ENCODE measurements around the gene SPAG16. TPM values are rescaled to one million over a fixed set of nuclear protein-coding genes. Genes with fewer than 3 reads are reported as not detected.
A peak's percentile ranks its signal among the peaks of the same experiment; 100 is the strongest.

Gene SPAG16
- polyA plus RNA-seq, 2 of the 4 experiments (the other 2 are of a cell fraction) = 19.1 to 27.6 TPM

GRCh38 chr2:213971536-213971935 lies 687.3 kb downstream of the SPAG16 start (continued):
- no peak for TF ChIP-seq ATOH8 (CRISPR knock-in tag; IDR thresholded peaks at IDR 0.05; ENCODE audit: low read depth)
- no peak for TF ChIP-seq MAZ (IDR thresholded peaks at IDR 0.05; ENCODE audit: borderline replicate concordance, low read depth, low read length)
- no peak for TF ChIP-seq RCOR1 (IDR thresholded peaks at IDR 0.05; ENCODE audit: low read depth, low read length)
- TF ChIP-seq, protein P1, sequence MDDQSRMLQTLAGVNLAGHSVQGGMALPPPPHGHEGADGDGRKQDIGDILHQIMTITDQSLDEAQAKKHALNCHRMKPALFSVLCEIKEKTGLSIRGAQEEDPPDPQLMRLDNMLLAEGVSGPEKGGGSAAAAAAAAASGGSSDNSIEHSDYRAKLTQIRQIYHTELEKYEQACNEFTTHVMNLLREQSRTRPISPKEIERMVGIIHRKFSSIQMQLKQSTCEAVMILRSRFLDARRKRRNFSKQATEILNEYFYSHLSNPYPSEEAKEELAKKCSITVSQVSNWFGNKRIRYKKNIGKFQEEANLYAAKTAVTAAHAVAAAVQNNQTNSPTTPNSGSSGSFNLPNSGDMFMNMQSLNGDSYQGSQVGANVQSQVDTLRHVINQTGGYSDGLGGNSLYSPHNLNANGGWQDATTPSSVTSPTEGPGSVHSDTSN (IDR thresholded peaks at IDR 0.05) = no peak
- TF ChIP-seq E2F6 (IDR thresholded peaks at IDR 0.05; ENCODE audit: borderline replicate concordance, low read depth) = no peak
- no peak for TF ChIP-seq NFE2L2 (conservative IDR thresholded peaks at IDR 0.05; ENCODE audit: low read length)
- TF ChIP-seq POLR2A (IDR thresholded peaks at IDR 0.05; ENCODE audit: low read length) = no peak

DNA sequence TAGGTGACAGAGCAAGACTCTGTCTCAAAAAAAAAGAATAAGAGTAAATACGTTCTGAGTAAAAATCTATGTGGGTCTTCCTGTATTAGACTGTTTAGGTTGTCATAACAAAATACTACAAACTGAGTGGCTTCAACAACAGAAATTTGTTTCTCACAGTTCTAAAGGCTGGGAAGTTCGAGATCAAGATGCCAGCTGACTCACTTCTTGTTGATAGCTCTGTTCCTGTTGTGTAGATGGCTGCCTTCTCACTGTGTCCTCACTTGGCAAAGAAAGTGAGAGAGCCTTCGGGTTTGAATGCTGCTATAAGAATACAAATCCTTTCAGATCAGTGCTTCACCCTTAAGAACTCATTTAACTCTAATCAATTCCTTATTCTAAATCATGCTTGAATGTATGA lies 696.6 kb downstream of the SPAG16 start:
- TF ChIP-seq POLR2A (IDR thresholded peaks at IDR 0.05; ENCODE audit: low read length) = no peak
- TF ChIP-seq, protein P1 (IDR thresholded peaks at IDR 0.05) = no peak
- no peak for TF ChIP-seq NR3C1 (IDR thresholded peaks at IDR 0.05)
- no peak for TF ChIP-seq EHF (CRISPR knock-in tag; IDR thresholded peaks at IDR 0.05)
- no peak for TF ChIP-seq KDM5A (IDR thresholded peaks at IDR 0.05)
- TF ChIP-seq CHD4 (IDR thresholded peaks at IDR 0.05; ENCODE audit: borderline replicate concordance) = no peak
- TF ChIP-seq ZC3H11A (IDR thresholded peaks at IDR 0.05) = no peak
- Histone ChIP-seq H3K27ac (no peak overlapping the region), H3K9me3 (no peaks in the 10 kb centered on the region), H3K4me1 (no peaks in the 10 kb centered on the region), H3K4me2 (no peak overlapping the region), H3K4me3 (no peak overlapping the region)
- WGBS (ENCODE audit: missing lambda C conversion rate) = 27% methylated on average over 3 of the region's 3 CpGs
- ChIA-PET POLR2A (no interaction called here), CTCF (interaction anchor here (1.3 kb wide), 1 partner anchor 18 kb away, joined by 3 read pairs; no protein-coding TSS in a partner anchor)
- DNase-seq (ENCODE audit: low read depth in 1 of 2, low spot score in 1 of 2) (no peak), FAIRE-seq (no peak), ATAC-seq (no peak)

- Histone ChIP-seq H3K27ac (no peak overlapping the region), H3K4me1 (no peaks in the 10 kb centered on the region), H3K4me3 (no peak overlapping the region), H3K9me3 (no peaks in the 10 kb centered on the region), H3K4me2 (no peak overlapping the region)
- TF ChIP-seq RFX5 (IDR thresholded peaks at IDR 0.05) = no peak
- FAIRE-seq (no peak), DNase-seq (ENCODE audit: low read depth in 1 of 2, low spot score in 1 of 2) (no peak), ATAC-seq (no peak)
- POLR2A ChIA-PET = no interaction called here
- WGBS (ENCODE audit: missing lambda C conversion rate) = 88% methylated on average over 3 of the region's 3 CpGs
- CTCF ChIA-PET = no interaction called here
These were observed 704.9 kb downstream of the SPAG16 start for GRCh38 chr2:213989207-213989606.

GRCh38 chr2:213991453-213992108 lies 707.3 kb downstream of the SPAG16 start:
- peaks cover 19% of the 10 kb centered on the region for H3K4me1 ChIP-seq
- CTCF ChIA-PET = no interaction called here
- H3K4me3 ChIP-seq = no peak overlapping the region
- 79% methylated on average over 5 of the region's 5 CpGs for WGBS (ENCODE audit: missing lambda C conversion rate)
- POLR2A ChIA-PET = no interaction called here
- no peak for FAIRE-seq
- DNase-seq (ENCODE audit: low read depth in 1 of 2, low spot score in 1 of 2) = no peak
- H3K4me2 ChIP-seq = no peak overlapping the region
- H3K9me3 ChIP-seq = no peaks in the 10 kb centered on the region
- H3K27ac ChIP-seq = no peak overlapping the region
- no peak for ATAC-seq
- TF ChIP-seq FOSL2 (IDR thresholded peaks at IDR 0.05) = no peak
- TF ChIP-seq FOSL2 (CRISPR knock-in tag; IDR thresholded peaks at IDR 0.05) = no peak
- TF ChIP-seq ZC3H11A (IDR thresholded peaks at IDR 0.05) = peak; percentile 85
- TF ChIP-seq, protein P2, sequence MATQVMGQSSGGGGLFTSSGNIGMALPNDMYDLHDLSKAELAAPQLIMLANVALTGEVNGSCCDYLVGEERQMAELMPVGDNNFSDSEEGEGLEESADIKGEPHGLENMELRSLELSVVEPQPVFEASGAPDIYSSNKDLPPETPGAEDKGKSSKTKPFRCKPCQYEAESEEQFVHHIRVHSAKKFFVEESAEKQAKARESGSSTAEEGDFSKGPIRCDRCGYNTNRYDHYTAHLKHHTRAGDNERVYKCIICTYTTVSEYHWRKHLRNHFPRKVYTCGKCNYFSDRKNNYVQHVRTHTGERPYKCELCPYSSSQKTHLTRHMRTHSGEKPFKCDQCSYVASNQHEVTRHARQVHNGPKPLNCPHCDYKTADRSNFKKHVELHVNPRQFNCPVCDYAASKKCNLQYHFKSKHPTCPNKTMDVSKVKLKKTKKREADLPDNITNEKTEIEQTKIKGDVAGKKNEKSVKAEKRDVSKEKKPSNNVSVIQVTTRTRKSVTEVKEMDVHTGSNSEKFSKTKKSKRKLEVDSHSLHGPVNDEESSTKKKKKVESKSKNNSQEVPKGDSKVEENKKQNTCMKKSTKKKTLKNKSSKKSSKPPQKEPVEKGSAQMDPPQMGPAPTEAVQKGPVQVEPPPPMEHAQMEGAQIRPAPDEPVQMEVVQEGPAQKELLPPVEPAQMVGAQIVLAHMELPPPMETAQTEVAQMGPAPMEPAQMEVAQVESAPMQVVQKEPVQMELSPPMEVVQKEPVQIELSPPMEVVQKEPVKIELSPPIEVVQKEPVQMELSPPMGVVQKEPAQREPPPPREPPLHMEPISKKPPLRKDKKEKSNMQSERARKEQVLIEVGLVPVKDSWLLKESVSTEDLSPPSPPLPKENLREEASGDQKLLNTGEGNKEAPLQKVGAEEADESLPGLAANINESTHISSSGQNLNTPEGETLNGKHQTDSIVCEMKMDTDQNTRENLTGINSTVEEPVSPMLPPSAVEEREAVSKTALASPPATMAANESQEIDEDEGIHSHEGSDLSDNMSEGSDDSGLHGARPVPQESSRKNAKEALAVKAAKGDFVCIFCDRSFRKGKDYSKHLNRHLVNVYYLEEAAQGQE (IDR thresholded peaks at IDR 0.05) = no peak
- TF ChIP-seq, protein P3, sequence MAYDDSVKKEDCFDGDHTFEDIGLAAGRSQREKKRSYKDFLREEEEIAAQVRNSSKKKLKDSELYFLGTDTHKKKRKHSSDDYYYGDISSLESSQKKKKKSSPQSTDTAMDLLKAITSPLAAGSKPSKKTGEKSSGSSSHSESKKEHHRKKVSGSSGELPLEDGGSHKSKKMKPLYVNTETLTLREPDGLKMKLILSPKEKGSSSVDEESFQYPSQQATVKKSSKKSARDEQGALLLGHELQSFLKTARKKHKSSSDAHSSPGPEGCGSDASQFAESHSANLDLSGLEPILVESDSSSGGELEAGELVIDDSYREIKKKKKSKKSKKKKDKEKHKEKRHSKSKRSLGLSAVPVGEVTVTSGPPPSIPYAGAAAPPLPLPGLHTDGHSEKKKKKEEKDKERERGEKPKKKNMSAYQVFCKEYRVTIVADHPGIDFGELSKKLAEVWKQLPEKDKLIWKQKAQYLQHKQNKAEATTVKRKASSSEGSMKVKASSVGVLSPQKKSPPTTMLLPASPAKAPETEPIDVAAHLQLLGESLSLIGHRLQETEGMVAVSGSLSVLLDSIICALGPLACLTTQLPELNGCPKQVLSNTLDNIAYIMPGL (CRISPR knock-in tag; IDR thresholded peaks at IDR 0.05; ENCODE audit: borderline replicate concordance) = no peak
- TF ChIP-seq ESRRA (IDR thresholded peaks at IDR 0.05; ENCODE audit: borderline replicate concordance, low read length) = no peak

All from A549 (cell line).